Activated CD4-positive, CD25-positive, alpha-beta regulatory T cell treated with anti-CD3 and anti-CD28 coated beads, Interleukin-2, amount 50 U/mL, for 72 hours (primary cell): Measurements from ENCODE around the gene AKAP13.

ENCODE experiments used
- DNase-seq: peaks from one replicate; pipeline ENCODE4 v3.0.0; 2021

The AKAP13 gene

GRCh38 chr15:85389306-85389650 is 8.9 kb downstream of the AKAP13 start:
- no peak for DNase-seq

GRCh38 chr15:85389772-85390171 is 9.4 kb downstream of the AKAP13 start:
- no peak for DNase-seq

DNA sequence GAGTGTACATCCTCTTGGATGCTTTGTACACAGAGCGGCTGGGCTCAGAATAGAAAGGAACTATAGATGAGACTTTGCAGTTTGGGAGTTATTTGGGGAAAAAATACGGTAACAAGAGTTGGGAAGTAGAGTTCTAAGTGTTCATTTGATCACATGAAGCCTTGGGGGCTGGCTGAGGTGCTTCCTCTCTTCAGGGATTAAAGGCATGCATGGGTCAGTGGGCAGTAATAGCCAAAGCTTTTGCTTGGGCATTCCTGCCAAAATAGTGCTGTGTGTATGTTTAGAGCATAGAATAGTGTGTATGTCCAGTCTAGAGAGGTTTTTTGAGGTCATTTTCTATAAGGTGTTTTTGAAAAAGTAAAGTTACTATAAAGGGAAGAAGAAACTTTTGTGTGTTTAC is 12.8 kb downstream of the AKAP13 start:
- no peak for DNase-seq

DNA sequence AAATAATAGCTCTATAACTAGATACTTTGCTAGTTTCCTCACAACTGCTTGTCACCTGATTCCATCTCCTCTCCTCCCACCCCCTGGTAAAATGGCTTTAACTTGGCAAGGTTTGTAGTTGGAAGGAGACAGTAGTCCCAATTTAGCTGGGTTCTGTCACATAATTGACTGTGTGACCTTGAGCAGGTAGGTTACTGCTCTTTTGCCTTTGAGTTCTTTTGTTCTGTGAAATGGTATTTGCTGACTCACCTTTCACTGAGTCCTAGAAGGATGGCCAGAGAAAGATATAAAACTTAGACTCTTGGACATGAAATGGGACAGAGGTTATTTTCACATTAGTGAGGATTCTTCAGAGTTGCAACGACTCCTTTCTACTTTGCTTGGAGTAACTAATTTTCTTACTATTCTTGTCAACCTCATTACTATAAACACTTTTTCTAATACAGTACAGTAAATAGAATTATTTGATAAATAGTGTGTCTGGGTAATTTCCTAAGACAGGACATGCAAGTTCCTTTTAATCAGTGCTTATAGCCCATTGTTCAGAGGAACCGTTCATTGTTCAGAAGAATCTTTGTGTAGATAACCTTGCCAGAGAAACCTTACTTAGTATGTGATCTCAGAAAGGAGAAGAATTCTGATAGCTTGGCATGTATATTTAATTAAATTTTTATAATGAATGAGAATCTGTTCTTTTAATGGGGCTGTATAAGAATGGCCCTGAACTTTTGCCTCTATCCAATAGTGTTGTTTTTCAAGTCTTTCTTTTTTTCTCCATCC is 14.3 kb downstream of the AKAP13 start:
- DNase-seq, result no peak

DNA sequence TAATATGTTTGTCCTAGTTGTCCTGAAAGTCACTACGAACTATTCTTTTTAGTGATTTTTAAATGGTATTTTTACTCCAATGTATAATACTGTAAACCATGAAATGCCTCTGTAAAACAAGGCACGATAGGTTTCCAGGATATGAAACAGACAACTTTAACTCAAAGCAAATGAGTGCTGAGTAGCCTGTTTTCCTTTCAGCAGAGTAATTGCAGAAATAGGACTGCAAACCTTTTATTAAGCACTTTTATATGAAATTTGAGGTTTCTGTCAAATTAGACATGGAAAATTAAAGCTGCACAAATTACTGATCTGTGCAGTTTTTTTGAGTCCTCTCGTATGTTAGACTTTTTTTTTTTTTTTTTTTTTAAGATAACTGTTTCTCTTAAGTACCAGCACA is 16.2 kb downstream of the AKAP13 start:
- DNase-seq, result no peak

DNA sequence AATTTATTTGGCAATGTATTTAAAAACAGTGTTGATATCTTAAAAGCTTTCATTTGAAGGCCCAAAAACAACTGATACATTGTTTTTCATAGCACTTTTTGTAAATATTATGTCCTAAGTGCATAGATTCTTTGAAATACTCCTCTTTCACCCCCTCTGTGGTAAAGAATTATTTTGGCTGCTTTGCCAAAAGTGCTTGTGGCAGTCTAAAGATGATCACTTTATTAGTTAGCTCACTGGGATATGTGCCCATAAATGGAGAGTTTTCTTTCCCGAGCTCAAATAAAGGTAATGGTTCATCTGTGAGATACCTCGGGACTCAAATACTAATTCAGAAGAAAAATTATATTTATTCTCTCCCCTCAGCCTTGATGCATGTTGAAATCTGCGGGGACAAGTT is 16.7 kb downstream of the AKAP13 start:
- DNase-seq, result no peak

- no peak for DNase-seq
These were observed 17.5 kb downstream of the AKAP13 start for GRCh38 chr15:85397926-85398325.

- no peak for DNase-seq
These were observed 18.4 kb downstream of the AKAP13 start for GRCh38 chr15:85398822-85399221.

DNA sequence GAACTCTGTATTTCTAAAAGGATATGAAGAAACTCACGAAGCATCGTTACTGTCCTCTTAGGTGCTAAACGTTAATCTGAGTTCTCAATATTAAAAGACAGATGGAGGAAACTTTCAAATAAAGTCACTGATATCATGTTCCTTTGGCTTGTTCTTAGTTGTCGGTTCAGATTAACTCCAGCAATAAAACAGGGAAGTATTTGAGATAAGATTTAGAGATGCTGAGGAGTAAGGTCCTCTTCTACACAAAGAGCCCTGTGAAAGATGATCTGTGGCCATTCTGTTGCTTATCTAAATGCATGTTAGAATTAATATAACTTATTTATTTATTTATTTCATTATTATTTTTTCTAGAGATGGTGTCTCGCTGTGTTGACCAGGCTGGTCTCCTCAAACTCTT is 19.2 kb downstream of the AKAP13 start:
- DNase-seq, result no peak

GRCh38 chr15:85400606-85401005 is 20.2 kb downstream of the AKAP13 start:
- DNase-seq, result no peak

GRCh38 chr15:85401108-85401774 is 20.8 kb downstream of the AKAP13 start:
- DNase-seq, result no peak

GRCh38 chr15:85402195-85402881 is 21.9 kb downstream of the AKAP13 start:
- DNase-seq, result no peak

DNA sequence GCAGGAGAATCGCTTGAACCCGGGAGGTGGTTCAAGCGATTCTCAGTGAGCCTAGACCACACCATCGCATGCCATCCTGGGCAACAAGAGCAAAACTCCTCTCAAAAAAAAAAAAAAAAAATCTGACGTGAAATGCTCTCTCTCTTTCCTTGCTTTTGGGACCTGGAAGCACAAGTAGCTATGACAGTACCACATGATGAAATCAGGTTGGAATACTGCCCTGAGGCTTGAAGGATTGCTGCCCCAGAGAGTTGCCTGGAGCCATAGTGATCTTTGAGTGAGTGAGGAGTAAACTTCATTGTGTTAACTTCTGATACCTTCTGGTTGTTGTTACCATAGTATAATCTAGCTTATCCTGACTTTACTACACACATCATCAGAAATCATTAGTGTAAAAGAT is 23.3 kb downstream of the AKAP13 start:
- DNase-seq, result no peak

GRCh38 chr15:85404176-85404917 is 23.9 kb downstream of the AKAP13 start:
- no peak for DNase-seq

GRCh38 chr15:85404918-85405866 is 24.8 kb downstream of the AKAP13 start:
- DNase-seq, result no peak

- DNase-seq, result no peak
These were observed 26.5 kb downstream of the AKAP13 start for GRCh38 chr15:85406916-85407315.

- peak; percentile 38 for DNase-seq
These were observed 27.2 kb downstream of the AKAP13 start for GRCh38 chr15:85407421-85408269.

GRCh38 chr15:85408270-85408746 is 27.9 kb downstream of the AKAP13 start:
- DNase-seq, result no peak

GRCh38 chr15:85412066-85412465 is 31.7 kb downstream of the AKAP13 start:
- no peak for DNase-seq

DNA sequence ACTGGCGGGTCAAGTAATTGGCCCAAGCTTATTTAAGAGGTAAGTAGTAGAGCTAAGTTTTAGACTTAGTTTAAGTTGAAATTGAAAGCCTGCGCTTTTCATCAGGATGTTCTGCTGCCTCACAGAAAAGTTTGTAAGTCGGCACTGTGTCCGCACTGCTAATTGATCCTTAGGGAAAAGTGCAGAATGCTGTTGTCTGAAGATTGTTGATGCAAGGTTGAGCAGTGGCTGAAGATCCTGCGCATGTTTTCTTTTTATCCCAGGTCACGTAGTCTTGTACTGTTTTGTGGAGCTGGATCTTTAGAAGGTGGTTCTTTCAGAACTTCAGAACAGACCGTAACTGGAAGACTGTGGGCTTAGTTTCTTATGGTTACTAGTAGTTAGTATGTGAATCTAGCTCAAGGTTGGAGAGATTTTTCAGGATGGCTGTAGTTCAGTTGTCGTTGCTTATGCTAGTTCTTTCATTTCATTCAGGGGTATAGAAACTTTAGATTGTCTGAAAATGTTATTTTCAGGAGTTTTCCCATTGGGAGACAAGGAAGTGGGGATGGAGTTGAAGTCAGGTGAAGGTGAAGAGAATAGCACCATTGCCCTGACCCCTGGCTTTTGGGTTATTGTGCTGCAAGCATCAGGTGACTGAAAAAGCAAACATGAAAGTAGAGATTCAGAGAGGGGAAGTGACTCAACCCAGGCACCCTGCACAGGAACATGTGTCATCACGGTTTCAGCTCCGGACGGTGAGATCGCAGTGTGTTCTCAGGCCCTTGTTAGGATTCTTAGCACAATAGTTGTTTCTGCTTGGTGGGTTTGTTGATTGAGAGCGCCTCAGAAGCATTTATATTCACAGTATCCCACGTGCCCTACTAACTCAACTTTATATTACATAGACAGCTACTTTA is 32.8 kb downstream of the AKAP13 start:
- DNase-seq, result peak; percentile 59
